Measurements from ENCODE around the gene HYDIN. TPM values are rescaled to one million over a fixed set of nuclear protein-coding genes. Genes with fewer than 3 reads are reported as not detected.

Gene HYDIN
- 2.6 TPM for total RNA-seq
- long read RNA-seq, result 0 reads

GRCh38 chr16:71230122-71230845 is at the start of gene HYDIN:
HYDIN (minus strand) TSS chr16:71230722; CDS start chr16:71186895, 43,827 bp downstream.
- intact Hi-C loops (cut with DNase I), result no loop called here
- no peak for DNase-seq (ENCODE audit: low spot score)

GRCh38 chr16:71276589-71277334 is 46.2 kb upstream of the HYDIN start:
- no peak for DNase-seq (ENCODE audit: low spot score)

GRCh38 chr16:71273384-71273783 is 42.9 kb upstream of the HYDIN start:
- intact Hi-C loops (cut with DNase I), result no loop called here
- DNase-seq (ENCODE audit: low spot score), result no peak

More at GRCh38 chr16:71276589-71277334, 46.2 kb upstream of the HYDIN start:
- intact Hi-C loops (cut with DNase I), result no loop called here

- intact Hi-C loops (cut with DNase I), result no loop called here
- no peak for DNase-seq (ENCODE audit: low spot score)
Observed at GRCh38 chr16:71264299-71264698, 33.8 kb upstream of the HYDIN start.

GRCh38 chr16:71263582-71263981 is 33.1 kb upstream of the HYDIN start:
- intact Hi-C loops (cut with DNase I), result no loop called here
- no peak for DNase-seq (ENCODE audit: low spot score)

- DNase-seq (ENCODE audit: low spot score), result no peak
- intact Hi-C loops (cut with DNase I), result no loop called here
Observed at GRCh38 chr16:71262391-71262790, 31.9 kb upstream of the HYDIN start.

GRCh38 chr16:71260995-71261394 is 30.5 kb upstream of the HYDIN start:
- intact Hi-C loops (cut with DNase I), result no loop called here
- no peak for DNase-seq (ENCODE audit: low spot score)

- intact Hi-C loops (cut with DNase I), result no loop called here
- no peak for DNase-seq (ENCODE audit: low spot score)
Observed at GRCh38 chr16:71259086-71259485, 28.6 kb upstream of the HYDIN start.

- no peak for DNase-seq (ENCODE audit: low spot score)
- intact Hi-C loops (cut with DNase I), result no loop called here
Observed at GRCh38 chr16:71258372-71258771, 27.9 kb upstream of the HYDIN start.

GRCh38 chr16:71257768-71258167 is 27.2 kb upstream of the HYDIN start:
- intact Hi-C loops (cut with DNase I), result no loop called here
- no peak for DNase-seq (ENCODE audit: low spot score)

- intact Hi-C loops (cut with DNase I), result no loop called here
- no peak for DNase-seq (ENCODE audit: low spot score)
Observed at GRCh38 chr16:71255721-71256120, 25.2 kb upstream of the HYDIN start.

- no peak for DNase-seq (ENCODE audit: low spot score)
- intact Hi-C loops (cut with DNase I), result no loop called here
Observed at GRCh38 chr16:71254832-71255525, 24.5 kb upstream of the HYDIN start.

- DNase-seq (ENCODE audit: low spot score), result no peak
- intact Hi-C loops (cut with DNase I), result no loop called here
Observed at GRCh38 chr16:71250461-71251235, 20.1 kb upstream of the HYDIN start.

- DNase-seq (ENCODE audit: low spot score), result no peak
- intact Hi-C loops (cut with DNase I), result no loop called here
Observed at GRCh38 chr16:71249399-71249798, 18.9 kb upstream of the HYDIN start.

GRCh38 chr16:71247478-71247877 is 17.0 kb upstream of the HYDIN start:
- DNase-seq (ENCODE audit: low spot score), result no peak
- intact Hi-C loops (cut with DNase I), result no loop called here

- DNase-seq (ENCODE audit: low spot score), result no peak
- intact Hi-C loops (cut with DNase I), result no loop called here
Observed at GRCh38 chr16:71246309-71246708, 15.8 kb upstream of the HYDIN start.

GRCh38 chr16:71244521-71244920 is 14.0 kb upstream of the HYDIN start:
- DNase-seq (ENCODE audit: low spot score), result no peak
- intact Hi-C loops (cut with DNase I), result no loop called here

- intact Hi-C loops (cut with DNase I), result no loop called here
- DNase-seq (ENCODE audit: low spot score), result no peak
Observed at GRCh38 chr16:71242601-71243000, 12.1 kb upstream of the HYDIN start.

GRCh38 chr16:71242036-71242435 is 11.5 kb upstream of the HYDIN start:
- DNase-seq (ENCODE audit: low spot score), result no peak
- intact Hi-C loops (cut with DNase I), result no loop called here

- no peak for DNase-seq (ENCODE audit: low spot score)
- intact Hi-C loops (cut with DNase I), result no loop called here
Observed at GRCh38 chr16:71229344-71229743, 1.2 kb downstream of the HYDIN start.

Measured in cardiac septum (tissue), 1 donor.